ENCODE results near the gene C1QTNF8.

The C1QTNF8 gene

DNA sequence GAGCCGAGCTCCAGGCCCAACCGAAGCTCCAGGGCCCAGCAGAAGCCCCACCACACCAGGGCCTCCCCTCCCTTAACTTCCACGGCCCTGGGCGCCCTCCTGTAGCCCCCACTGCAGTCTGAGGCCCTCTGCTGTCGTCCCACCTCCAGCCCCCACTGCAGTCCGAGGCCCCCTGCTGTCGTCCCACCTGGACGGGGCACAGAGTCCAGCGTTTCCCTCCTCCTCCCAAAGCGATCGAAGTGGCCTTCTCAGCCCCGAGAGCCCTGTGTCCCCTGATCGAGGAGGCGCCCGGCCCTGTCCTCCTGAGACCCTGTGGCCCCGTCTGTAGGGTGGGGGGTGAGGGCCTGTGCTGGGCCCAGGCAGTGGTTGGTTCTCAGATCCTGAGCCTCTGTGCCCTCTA, 31.1 kb upstream of the C1QTNF8 start:
- DNase-seq = no peak

DNA sequence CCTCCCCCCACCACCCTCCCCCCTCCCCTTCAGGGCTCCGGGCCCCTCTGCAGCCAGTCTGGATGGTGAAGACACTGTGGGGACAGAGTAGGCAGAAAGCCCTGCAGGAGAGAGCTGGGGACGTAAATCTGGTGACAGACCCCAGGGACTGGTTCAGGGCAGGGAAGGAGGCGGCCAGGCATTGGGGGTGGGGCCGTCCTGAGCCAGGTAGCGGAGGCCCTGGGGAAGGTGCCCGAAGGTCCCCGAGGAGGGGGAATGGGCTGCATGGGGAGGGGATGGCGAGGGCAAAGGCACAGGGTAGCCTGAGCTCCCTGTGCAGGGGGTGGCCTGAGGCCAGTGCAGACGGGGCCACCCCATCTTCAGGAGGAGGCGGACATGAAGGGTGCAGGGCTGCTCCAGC, 30.5 kb upstream of the C1QTNF8 start:
- no peak for DNase-seq

DNA sequence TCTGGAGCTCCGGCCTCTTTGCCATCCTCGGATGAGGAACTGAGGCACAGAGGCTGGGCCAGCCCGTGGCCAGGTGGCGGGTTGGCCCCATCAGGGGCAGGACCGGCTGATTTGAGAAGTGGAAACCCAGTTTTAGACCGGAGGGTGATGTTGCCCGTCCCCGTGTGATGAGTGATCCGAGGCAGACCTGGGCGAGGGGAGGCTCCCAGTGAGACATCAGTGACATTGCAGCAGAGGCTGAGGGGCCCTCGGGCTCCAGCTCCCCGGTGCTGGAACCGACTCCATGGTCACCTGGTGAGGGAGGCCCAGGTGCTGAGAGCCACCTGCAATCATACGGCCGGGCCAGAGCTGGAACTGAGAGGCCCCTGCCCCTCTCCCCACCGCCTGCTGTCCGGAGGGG, 30.0 kb upstream of the C1QTNF8 start:
- no peak for DNase-seq

DNA sequence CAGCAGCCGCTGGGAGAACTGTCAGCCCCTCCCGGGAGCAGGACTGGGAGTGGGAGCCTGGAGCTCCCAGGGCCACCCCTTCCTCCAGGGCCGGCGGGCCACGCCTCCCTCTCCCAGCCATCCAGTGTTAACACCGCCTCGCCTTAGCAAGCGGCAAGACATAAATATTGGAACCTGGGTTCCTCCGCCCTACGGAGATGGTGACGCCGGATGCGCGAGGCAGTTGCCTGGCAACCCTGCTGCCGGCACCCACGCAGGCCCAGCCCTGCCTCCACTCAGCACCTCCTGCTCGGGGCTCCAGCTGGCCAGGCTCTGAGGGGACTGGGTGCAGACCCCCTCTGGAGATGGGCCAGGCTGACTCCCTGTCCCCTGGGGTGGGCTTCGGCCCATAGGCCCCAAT, 29.4 kb upstream of the C1QTNF8 start:
- no peak for DNase-seq

DNA sequence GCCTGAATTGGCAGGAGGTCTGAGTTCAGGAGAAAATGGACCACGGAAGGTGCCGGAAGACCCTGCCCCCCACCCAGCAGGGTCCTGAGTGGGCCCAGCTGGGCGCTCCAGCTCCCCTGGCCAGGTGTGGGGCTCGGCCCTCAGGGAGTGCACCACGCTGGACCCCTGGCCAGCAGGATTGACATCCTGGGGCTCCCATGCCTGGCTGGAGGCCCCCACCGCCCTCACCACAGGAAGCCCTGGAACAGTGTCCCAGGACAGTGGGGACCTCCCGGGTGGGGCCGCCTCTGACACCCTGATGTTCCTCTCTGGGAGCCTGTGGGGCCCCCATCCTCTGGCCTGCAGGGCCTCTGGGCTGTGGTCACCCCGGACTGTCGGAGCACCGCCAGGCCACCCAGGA, 28.8 kb upstream of the C1QTNF8 start:
- no peak for DNase-seq

DNA sequence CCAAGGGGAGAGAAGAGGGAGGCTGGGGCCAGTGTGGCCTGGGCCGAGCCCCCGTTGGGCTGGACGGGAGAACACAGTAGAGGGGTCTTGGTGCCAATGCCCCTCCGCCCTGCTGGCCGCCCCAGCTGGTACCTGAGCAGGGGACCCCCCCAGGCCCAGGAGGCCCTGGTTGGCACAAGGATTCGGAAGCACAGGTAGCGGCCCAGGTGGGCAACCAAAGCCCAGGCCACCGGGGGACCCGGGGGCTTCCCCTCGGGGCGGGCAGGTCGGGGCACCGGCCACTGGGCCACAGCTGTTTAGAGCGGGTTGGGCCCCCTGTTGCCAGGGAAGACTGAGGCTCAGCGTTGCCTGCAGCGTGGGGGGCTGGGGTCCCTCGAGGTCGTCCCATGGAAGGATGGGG, 28.2 kb upstream of the C1QTNF8 start:
- DNase-seq = no peak

DNA sequence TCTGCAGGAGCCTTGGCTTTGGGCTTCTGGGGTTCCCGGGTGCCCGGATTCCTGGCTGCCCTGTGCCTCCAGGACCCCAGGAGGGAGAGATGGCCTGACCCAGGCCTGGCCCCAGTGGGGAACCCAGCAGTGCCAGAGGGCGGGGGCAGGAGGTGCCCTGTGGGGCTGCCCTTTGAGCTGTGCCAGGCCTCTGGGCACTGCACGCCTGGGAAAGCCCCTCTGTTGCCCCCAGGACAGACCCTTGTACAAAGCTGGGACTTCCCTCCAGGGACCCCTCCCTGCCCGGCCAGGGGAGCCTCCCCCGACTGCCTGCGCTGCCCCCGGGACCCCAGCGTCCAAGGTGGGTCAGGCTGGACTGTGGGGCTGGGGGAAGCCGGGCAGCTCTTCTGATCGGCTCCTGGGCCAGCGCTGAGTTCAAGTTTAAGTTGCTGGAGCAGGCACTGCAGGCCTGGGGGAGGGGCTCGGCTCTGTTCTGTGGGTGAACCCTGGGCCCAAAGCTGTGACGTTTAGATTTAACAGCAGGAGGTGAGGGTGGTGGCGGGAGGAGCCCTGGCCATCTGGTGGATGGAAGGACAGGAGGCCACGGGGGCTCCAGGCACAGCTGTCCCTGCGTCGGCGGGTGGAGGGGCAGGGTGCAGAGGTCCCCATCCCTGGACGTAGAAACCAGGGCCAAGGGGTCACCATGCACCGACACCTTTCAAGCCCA, 27.6 kb upstream of the C1QTNF8 start:
- no peak for DNase-seq

DNA sequence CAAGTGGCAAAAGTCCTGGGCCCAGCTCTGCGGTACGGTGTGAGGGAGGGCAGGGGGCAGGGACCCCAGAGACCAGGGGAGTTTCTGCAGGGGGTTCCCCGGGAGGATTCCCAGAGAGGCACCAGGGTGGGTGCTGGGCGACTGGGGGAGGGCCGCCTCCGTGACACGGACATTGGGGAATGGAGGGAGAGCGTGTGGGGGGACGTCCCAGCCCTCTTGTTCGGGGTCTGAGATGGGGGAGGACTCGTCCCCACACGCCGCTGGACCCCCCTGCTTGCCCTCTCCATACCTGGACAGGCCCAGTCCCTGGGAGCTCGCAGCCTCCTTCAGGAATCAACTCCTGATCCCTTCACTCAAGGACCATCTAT, 26.3 kb upstream of the C1QTNF8 start:
- no peak for DNase-seq

DNA sequence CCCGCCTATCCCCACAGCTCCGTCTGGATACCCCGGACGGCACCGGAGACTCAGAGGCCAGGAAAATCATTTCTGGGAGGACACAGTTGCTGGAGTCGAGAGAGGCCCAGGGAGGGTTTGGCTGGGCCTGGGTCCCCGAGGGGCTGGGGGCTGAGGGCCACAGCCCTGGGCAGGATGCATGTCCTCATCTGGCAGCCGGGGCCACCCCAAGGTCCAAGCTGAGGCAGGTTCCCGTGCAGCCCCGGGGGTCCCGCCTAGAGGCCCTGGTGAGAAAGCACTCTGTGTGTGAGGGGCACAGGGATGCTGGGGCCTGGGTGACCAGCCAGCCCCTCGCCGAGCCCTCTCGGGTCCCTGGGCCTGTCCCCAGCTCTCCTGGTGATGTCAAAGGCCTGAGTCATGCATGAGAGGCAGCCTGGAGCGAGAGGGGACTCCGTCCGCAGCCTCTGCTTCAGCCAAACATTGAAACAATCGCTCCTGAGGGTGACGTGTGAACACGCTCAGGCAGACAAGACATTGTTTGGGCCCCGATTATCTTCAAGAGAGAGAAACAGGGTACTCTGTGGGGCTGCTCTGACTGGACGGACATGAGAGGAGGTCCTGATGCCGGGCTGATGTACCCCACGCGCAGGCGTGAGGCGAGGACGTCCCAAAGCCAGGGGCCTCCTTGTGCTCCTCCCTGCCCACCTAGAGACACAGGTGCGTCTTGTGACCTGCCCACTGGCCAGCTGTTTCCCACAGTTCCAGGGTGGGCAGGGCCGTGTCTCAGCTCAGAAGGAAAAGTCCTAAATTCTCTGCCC, 25.8 kb upstream of the C1QTNF8 start:
- DNase-seq = no peak

DNA sequence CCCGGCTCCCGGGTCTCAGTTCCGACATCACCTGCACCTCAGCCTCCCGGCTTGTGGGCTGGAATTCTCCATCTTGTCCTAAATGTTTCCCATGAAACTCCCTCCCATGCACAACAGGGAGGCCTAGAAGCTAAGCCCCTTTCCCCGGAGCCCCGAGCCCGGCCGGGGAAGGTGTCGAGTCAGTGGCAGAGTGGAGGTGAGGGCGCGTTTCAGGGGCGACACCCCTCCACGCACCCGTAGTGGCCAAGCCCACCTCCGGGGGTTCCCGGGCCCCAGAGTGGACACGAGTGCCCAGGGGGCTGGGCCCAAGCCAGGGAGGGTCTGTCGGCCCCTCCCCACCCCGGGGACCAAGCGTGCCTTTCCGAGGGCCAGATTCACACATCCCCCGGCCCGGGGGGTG, 25.0 kb upstream of the C1QTNF8 start:
- no peak for DNase-seq

DNA sequence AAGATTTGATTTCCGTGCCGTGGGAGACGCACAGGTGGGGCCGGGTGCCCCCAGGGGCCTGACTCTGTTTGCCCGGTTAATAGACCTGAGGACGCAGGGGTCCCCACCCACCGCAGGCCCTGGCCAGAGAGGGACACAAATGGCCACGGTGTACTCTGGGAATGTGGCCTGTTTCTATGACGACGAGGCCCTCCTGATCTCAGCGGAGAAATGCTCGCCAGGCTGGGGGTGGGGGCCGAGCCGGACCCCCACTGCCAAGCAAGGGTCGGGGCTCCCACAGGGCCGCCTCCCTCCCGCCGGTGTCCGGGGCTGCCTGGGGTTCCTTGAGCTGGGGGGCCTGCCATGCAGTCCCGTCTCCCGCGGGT, 24.5 kb upstream of the C1QTNF8 start:
- no peak for DNase-seq

DNA sequence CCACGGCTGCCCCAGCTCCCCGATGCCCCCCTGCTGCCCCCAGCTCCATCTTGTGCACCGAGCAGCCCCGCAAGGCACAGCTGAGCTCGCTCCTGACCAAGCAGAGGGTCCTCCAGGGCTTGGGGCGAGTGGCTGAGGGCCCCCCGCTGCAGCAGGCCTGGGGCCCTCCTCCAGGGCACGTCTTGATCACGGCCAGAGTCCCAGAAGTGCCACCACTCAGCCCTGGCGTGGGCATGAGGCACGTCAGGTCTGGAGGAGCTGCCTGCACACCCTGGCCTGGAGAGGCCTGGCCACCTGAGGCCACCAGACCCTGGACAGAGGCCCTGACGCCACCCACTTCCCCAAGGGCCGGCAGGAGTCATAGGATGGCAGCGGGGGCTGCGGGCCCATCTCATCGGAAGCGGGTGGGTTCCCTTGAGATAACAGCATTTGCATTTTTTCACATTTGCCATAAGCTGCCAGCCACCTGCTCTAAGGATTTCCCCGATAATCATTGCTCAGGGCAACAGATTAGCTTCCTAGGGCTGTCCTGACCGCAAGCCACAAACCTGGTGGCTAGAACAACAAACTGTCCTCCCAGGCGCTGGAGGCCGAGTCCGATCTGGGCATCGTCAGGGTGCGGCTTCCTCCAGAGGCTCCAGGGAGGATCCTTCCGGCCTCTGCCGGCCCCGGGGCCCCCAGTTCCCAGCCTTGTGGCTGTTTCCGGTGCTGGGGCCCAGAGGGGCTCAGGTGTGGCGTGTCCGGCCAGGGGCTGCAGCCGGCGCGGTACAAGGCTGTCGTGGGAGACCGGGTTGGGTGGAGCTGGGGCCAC, 23.9 kb upstream of the C1QTNF8 start:
- DNase-seq = no peak

DNA sequence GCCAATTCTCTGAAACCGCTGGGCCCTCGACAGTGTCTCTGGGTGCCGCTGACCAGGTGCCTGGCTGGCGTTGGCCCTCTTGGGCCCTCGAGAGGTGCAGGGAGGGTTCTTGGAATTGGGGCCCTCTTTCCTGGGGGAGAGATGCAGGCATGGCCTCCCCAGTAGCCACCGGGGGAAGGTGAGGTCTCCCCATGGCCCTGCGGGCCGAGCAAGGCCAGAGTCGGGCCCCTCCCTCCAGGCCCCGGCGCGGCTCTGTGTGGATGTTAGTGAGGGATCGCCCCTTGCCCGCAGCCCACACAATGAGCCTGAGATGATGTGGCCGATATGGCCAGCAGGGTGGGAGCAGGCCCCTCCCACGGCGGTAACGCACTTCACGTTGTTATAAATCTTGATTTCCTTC, 23.1 kb upstream of the C1QTNF8 start:
- DNase-seq = no peak

DNA sequence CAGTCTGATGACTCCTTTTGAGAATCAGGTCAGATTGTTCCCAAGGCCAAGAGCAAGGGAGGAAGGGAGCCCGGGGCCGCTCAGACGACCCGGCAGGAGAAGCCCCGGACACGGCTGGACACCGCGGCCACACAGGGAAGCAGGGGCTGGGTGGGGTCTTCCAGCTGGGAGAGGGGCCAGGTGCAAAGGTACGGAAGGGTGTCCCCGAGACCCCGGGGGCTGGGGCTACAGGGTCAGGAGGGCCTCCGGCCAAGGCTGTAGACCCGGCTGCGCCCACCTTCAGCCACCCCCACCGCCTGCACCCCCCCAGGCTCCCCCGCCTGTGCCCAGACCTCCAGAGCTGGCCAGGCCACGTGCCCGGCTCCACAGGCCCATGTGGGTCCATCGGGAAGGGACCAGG, 21.9 kb upstream of the C1QTNF8 start:
- no peak for DNase-seq

DNA sequence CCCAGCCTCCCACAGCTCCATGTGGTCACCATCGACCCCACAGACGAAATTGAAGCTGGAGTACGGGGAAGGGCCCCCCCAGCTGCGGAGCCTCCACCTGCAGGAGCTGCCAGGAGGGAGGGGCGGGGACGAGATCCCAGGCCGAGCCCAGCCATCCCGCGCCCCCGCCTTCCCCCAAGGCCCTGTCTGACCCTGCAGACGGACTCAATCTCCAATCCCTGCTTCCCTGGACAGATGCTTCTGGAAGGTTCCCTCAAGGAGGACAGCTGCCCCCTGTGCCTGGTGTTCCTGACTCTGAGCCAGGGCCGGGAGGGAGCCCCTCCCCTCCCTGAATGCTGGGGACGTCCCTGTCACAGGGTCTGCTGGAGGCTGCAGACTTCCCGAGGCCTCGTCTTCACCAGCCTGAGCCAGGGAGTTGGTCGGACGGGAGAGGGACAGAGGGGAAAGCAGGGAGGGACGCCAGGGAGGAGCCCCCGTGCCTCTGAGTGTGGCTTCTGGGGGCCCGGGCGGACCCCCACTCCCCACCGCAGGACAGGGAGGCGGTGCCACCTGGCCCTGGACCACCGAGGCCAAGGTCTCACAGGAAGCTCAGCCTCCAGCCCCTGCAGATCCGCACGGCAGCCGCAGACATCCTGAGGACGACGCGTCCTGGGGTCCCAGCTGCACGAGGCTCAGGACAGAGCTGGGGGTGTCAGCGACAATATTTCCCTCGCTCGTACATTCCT, 21.3 kb upstream of the C1QTNF8 start:
- DNase-seq = no peak

DNA sequence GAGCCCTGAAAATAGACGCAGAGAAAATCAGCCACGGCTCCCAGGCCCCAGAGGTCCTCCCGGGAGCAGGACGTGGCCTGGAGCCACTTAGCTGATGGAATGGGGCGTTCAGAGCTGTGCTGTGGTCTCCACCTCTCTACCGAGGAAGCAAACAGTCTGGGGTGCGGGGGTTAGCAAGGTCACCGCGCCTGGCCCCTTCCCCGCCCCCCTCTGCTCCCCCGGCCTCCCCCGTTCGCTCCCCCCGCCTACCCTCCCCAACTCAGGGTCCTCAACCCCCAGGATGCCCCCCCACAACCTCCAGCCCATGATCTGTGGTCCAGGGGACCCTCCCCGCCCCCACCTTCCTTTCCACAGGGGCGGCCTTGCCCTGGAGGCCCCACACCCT, 20.6 kb upstream of the C1QTNF8 start:
- DNase-seq = no peak

DNA sequence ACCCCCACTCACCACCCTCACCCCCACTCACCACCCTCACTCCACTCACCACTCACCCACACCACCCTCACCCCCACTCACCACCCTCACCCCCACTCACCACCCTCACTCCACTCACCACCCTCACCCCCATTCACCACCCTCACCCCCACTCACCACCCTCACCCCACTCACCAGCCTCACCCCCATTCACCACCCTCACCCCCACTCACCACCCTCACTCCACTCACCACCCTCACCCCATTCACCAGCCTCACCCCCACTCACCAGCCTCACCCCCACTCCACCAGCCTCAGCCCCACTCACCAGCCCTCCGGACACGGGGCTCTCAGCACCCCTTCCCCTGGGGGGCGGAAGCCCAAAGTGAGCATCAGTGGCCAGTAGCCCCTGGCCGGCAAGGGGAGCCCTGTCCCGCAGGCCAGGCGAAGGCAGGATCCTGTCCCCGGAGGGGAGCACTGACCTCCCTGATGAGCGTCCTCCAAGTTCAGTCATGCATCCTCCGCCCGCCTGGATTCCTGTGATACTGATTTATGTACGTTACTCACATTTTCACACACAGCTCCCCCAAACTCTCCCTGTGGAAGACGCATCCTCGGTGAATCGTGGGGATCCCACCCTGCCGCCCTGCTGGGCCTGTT, 18.0 kb upstream of the C1QTNF8 start:
- DNase-seq = no peak

DNA sequence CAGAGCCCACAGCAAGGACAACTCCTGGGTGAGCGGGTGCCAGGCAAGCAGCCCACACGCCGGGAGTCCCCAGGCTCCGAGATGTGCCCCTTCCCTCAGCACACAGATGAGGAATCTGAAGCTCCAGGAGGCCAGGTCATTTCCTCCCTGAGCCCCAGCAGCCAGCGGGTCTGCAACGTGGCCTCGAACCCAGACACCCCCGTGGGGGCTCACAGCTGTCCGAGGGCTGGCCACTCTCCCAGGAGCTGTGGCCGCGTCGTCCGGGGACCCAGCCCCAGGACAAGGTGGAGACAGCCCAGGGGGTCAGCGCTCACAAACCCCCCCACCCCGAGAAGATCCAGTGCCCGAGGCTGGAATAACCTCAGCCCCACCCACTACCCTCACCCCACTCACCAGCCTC, 17.4 kb upstream of the C1QTNF8 start:
- no peak for DNase-seq

DNA sequence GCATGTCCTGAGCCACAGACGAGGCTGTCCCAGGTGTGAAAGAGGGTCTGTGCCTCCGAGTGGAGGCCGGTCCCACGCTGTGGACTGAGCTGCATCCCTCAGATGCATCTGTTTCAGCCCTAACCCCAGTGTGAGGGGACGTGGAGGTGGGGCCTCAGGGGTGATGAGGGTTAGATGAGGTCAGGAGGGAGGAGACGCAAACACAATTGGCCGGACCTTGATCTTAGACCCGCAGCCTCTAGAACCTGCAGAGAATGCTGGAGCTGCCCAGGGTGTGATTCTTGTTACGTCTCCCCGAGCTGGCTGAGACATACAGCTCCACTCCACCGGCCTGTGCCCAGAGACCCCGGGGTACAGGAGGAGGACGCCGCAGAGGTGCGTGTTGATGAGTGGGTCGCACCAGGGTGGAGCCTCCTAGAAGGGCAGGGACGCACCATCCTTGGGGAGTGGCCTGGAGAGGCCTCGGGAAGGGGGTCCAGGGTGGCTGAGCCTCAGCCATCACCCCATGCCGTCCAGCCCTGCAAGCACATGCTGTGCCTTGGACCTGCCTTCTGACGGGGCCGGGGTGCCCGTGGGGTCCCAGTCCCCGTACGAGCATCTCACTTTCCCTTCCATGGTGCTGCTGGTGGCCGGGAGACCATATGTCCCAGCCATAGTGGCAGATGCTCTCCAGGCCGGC, 16.6 kb upstream of the C1QTNF8 start:
- DNase-seq = no peak

DNA sequence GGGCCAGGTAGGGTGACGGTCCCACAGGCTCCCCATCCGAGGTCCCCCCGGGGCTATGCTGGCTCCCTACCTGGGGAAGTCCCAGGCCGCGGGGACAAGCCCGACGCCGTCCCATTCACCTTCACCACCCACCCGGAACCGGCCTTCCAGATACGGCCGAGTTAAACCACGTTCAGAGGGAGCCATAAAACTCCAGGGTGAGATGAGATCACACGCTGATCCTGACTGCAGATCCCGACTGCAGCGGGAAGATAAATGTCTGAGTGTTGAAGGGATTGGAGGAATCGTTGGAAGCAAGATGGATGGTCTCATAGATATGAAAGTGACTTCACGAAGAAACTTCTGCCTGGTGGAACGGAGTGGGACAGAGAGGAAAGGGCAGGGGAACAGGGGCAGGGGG, 13.6 kb upstream of the C1QTNF8 start:
- no peak for DNase-seq

DNA sequence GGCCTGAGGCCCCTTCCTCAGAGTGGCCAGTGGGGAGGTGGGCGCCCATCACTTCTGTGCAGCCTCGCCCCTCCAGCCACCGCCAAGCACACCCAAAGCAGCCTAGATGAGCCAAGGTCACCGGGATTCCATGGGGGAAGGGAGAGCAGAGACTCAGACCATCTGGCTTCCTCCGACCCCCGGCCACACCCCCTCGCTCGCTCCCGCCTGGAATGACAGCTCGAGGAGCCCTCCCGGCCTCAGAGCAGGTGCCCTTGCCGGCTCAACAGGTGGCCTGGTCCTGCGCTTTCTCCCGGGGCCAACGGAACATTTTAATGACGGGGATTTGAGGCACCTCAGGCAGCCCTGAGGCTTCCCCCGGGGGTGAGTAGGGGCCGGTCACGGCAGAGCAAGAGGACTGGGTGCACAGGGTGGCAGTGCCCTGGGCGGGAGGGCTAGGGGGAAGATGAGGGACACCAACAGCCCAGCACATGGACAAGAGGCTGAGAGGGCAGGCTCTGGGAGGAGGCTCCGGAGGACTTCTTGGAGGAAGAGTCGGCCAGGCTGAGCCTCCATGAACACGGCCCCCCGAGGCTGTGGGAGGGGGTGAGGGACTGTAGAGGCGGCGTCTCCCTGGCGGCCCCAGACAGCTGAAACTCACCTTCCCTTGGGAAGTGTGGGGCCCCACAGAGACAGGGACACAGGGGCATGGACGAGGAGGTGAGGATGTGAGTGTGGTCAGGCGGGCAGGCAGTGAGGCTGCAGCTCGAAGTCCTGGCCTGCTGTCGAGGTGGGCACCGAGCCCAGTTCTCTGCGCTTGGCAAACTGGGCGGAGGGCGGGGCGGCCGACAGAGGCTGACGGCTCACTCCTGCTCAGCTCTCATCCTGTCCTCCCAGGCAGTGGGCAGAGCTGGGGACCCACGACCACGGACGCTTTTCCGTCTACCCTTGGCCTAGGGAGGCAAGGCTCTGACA, 12.5 kb upstream of the C1QTNF8 start:
- DNase-seq = no peak
